Measurements from ENCODE around the gene RNASE1.

- TF ChIP-seq, protein P1, sequence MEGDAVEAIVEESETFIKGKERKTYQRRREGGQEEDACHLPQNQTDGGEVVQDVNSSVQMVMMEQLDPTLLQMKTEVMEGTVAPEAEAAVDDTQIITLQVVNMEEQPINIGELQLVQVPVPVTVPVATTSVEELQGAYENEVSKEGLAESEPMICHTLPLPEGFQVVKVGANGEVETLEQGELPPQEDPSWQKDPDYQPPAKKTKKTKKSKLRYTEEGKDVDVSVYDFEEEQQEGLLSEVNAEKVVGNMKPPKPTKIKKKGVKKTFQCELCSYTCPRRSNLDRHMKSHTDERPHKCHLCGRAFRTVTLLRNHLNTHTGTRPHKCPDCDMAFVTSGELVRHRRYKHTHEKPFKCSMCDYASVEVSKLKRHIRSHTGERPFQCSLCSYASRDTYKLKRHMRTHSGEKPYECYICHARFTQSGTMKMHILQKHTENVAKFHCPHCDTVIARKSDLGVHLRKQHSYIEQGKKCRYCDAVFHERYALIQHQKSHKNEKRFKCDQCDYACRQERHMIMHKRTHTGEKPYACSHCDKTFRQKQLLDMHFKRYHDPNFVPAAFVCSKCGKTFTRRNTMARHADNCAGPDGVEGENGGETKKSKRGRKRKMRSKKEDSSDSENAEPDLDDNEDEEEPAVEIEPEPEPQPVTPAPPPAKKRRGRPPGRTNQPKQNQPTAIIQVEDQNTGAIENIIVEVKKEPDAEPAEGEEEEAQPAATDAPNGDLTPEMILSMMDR (IDR thresholded peaks at IDR 0.05; ENCODE audit: insufficient read depth, low read length, poor library complexity, severe bottlenecking), result no peak
- no peak for TF ChIP-seq EZH2phosphoT487 (conservative IDR thresholded peaks at IDR 0.05; ENCODE audit: low read length)
Observed at GRCh38 chr14:20768593-20768892, 34.1 kb downstream of the RNASE1 start.
